GM23338 (cell line): Measurements from ENCODE around the gene TAS2R4. TPM values are rescaled to one million over a fixed set of nuclear protein-coding genes. Genes with fewer than 3 reads are reported as not detected.

Source experiments
- ATAC-seq: fragments of 200-7000 bp; cut with Tn5 transposase; 3 replicates; pipeline ENCODE4 v1.9.1; 2020
- DNase-seq: peaks from one replicate; pipeline ENCODE4 v3.0.0-alpha.2; 2015; ENCODE audit warnings: low spot score
- H2AFZ ChIP-seq: fragments of 200-600 bp; sonication (generic); 2 replicates; pipeline ENCODE4 v1.8.0; 2016; ENCODE audit warnings: antibody characterized with exemption, mild to moderate bottlenecking, moderate library complexity
- H3F3A ChIP-seq: fragments of 200-600 bp; sonication (generic); replicated peaks from 2 replicates; pipeline ENCODE4 v1.8.0; 2017; ENCODE audit warnings: antibody characterized with exemption, mixed run types, low read depth
- H3K27ac ChIP-seq: fragments of 200-600 bp; sonication (generic); 2 replicates; pipeline ENCODE4 v1.6.1; 2016; ENCODE audit warnings: low read depth
- H3K27me3 ChIP-seq: fragments of 200-600 bp; sonication (generic); 2 replicates; pipeline ENCODE4 v1.8.0; 2016; ENCODE audit warnings: mild to moderate bottlenecking, mixed run types, moderate library complexity; ENCODE audit not compliant: insufficient read depth
- H3K36me3 ChIP-seq: fragments of 200-600 bp; sonication (generic); 2 replicates; pipeline ENCODE4 v1.8.0; 2016; ENCODE audit warnings: mild to moderate bottlenecking; ENCODE audit not compliant: insufficient read depth
- H3K4me1 ChIP-seq: fragments of 200-600 bp; sonication (generic); 2 replicates; pipeline ENCODE4 v1.8.0; 2016; ENCODE audit warnings: mild to moderate bottlenecking, moderate library complexity; ENCODE audit not compliant: insufficient read depth
- H3K4me2 ChIP-seq: fragments of 200-600 bp; sonication (generic); 2 replicates; pipeline ENCODE4 v1.7.1; 2017; ENCODE audit warnings: mixed run types
- H3K4me3 ChIP-seq: fragments of 200-600 bp; sonication (generic); 2 replicates; pipeline ENCODE4 v1.6.1; 2016; ENCODE audit warnings: mixed run types
- H3K79me2 ChIP-seq: fragments of 200-600 bp; sonication (generic); replicated peaks from 2 replicates; pipeline ENCODE4 v1.8.0; 2017; ENCODE audit warnings: mild to moderate bottlenecking; ENCODE audit not compliant: insufficient read depth
- H3K9me2 ChIP-seq: fragments of 200-600 bp; sonication (generic); 2 replicates; pipeline ENCODE4 v1.8.0; 2017; ENCODE audit not compliant: insufficient read depth
- H4K20me1 ChIP-seq: fragments of 200-600 bp; sonication (generic); replicated peaks from 2 replicates; pipeline ENCODE4 v1.8.0; 2017; ENCODE audit warnings: mild to moderate bottlenecking; ENCODE audit not compliant: insufficient read depth
- H3K27ac Mint-ChIP-seq: 2 replicates; pipeline ENCODE4 v1.8.0; 2020; ENCODE audit warnings: inconsistent platforms, mild to moderate bottlenecking, moderate library complexity, mixed read lengths
- H3K27me3 Mint-ChIP-seq: 3 replicates; pipeline ENCODE4 v1.8.0; 2022; ENCODE audit warnings: low read depth, mild to moderate bottlenecking, moderate library complexity, mixed read lengths, inconsistent platforms; ENCODE audit not compliant: insufficient read depth, poor library complexity
- H3K36me3 Mint-ChIP-seq: 3 replicates; pipeline ENCODE4 v1.8.0; 2021; ENCODE audit warnings: low read depth, mild to moderate bottlenecking, inconsistent platforms, moderate library complexity, mixed read lengths
- H3K4me1 Mint-ChIP-seq: 3 replicates; pipeline ENCODE4 v1.8.0; 2020; ENCODE audit warnings: mild to moderate bottlenecking, inconsistent platforms, mixed read lengths
- H3K4me3 Mint-ChIP-seq: 3 replicates; pipeline ENCODE4 v1.8.0; 2021; ENCODE audit warnings: moderate library complexity, mild to moderate bottlenecking, inconsistent platforms, mixed read lengths
- H3K9me3 Mint-ChIP-seq: 3 replicates; pipeline ENCODE4 v1.8.0; 2020; ENCODE audit warnings: moderate library complexity, mild to moderate bottlenecking, inconsistent platforms, mixed read lengths
- CREB1 ChIP-seq: fragments of 250-450 bp; sonication (Bioruptor Pico); IDR thresholded peaks from 2 replicates; pipeline ENCODE4 v1.5.0; 2020; ENCODE audit warnings: low read depth, mild to moderate bottlenecking, moderate library complexity
- CTCF ChIP-seq, 2 experiments: fragments of 200-600 bp in 1 of 2; sonication (generic) in 1 of 2; conservative IDR thresholded peaks; 2 replicates each; pipeline versions ENCODE4 v1.5.1 to v1.6.1; 2016 to 2017; ENCODE audit warnings: antibody characterized with exemption in 2 of 2, low read depth in 2 of 2, mild to moderate bottlenecking in 2 of 2, moderate library complexity in 1 of 2
- ETS1 ChIP-seq: IDR thresholded peaks from 2 replicates; pipeline ENCODE4 v1.6.1; 2016; ENCODE audit warnings: antibody characterized with exemption
- EZH2 ChIP-seq: fragments of 200-600 bp; sonication (generic); IDR thresholded peaks from one replicate; pipeline ENCODE4 v1.8.0; 2017; ENCODE audit warnings: antibody characterized with exemption, mild to moderate bottlenecking, low read depth; ENCODE audit not compliant: unreplicated experiment
- EZH2phosphoT487 ChIP-seq: fragments of 200-600 bp; sonication (generic); IDR thresholded peaks from one replicate; pipeline ENCODE4 v1.8.1; 2018; ENCODE audit warnings: antibody characterized with exemption; ENCODE audit not compliant: unreplicated experiment
- JUNB ChIP-seq: IDR thresholded peaks from one replicate; pipeline ENCODE4 v1.6.1; 2016; ENCODE audit warnings: antibody characterized with exemption; ENCODE audit not compliant: unreplicated experiment
- NANOG ChIP-seq: IDR thresholded peaks from 2 replicates; pipeline ENCODE4 v1.6.1; 2016; ENCODE audit warnings: antibody characterized with exemption, borderline replicate concordance
- POLR2AphosphoS5 ChIP-seq: IDR thresholded peaks from 2 replicates; pipeline ENCODE4 v1.6.1; 2016; ENCODE audit warnings: antibody characterized with exemption, low read depth
- REST ChIP-seq: IDR thresholded peaks from one replicate; pipeline ENCODE4 v1.6.1; 2018; ENCODE audit warnings: antibody characterized with exemption; ENCODE audit not compliant: unreplicated experiment
- STAT1 ChIP-seq: IDR thresholded peaks from one replicate; pipeline ENCODE4 v1.6.1; 2016; ENCODE audit warnings: antibody characterized with exemption; ENCODE audit not compliant: unreplicated experiment
- ZNF114 ChIP-seq: fragments of 250-450 bp; sonication (Bioruptor Pico); IDR thresholded peaks from 2 replicates; pipeline ENCODE4 v1.5.0; 2020; ENCODE audit warnings: mild to moderate bottlenecking, moderate library complexity
- ZNF331 ChIP-seq: fragments of 250-450 bp; sonication (Bioruptor Pico); IDR thresholded peaks from 2 replicates; pipeline ENCODE4 v1.5.0; 2020; ENCODE audit warnings: low read depth, mild to moderate bottlenecking, moderate library complexity
- ZNF462 ChIP-seq: fragments of 250-450 bp; sonication (Bioruptor Pico); IDR thresholded peaks from 2 replicates; pipeline ENCODE4 v1.5.0; 2020; ENCODE audit warnings: mild to moderate bottlenecking, moderate library complexity
- long read RNA-seq: library from polyadenylated mRNA; unstranded; transcript quantifications from one replicate; pipeline ENCODE4 v2.0.0, GENCODE V29; 2020; ENCODE audit not compliant: unreplicated experiment
- polyA plus RNA-seq: library from polyadenylated mRNA; unstranded; fragments of >200 nt; fragmentation: Nextera tagmentation; extraction: Ambion mirVana; gene quantifications from 2 replicates; pipeline ENCODE4 v1.2.1, GENCODE V29; 2016
- total RNA-seq: library from RNA; depleted of rRNA; stranded (reverse); fragments of >200 nt; shearing (Covaris generic); gene quantifications from 2 replicates; pipeline ENCODE4 v1.2.3, GENCODE V29; 2014; rRNA removed

TAS2R4 gene
- total RNA-seq (3.3 and 4.2 TPM in 2 replicates), polyA plus RNA-seq (0.77 and 1.2 TPM in 2 replicates)
- long read RNA-seq = 0 reads

- no peak within 1 kb of the TSS for H3K27ac Mint-ChIP-seq
- ATAC-seq = no peak
- 0 out of 2 replicates have a peak, but pooled peaks cover 7% of the 10 kb centered on the region for H4K20me1 ChIP-seq
- no peaks in the 10 kb centered on the region for H3K4me1 ChIP-seq
- H3K9me2 ChIP-seq = 0 out of 2 replicates have a peak, but pooled peaks cover 6% of the 10 kb centered on the region
- H3K27me3 Mint-ChIP-seq = no peaks in the 10 kb centered on the region
- H3K27ac ChIP-seq = no peak within 1 kb of the TSS
- no peak within 1 kb of the TSS for H3K4me2 ChIP-seq
- H3K36me3 Mint-ChIP-seq = peaks cover 75% of the 10 kb centered on the region
- H3K4me3 ChIP-seq = no peak within 1 kb of the TSS
- no peak for DNase-seq
- no peaks in the 10 kb centered on the region for H3F3A ChIP-seq
- no peak within 1 kb of the TSS for H2AFZ ChIP-seq
- no peaks in the 10 kb centered on the region for H3K4me1 Mint-ChIP-seq
- peaks cover 45% of the 10 kb centered on the region for H3K9me3 Mint-ChIP-seq
- TF ChIP-seq REST (no peak), EZH2 (no peak), ZNF462 (no peak), ZNF331 (no peak), ZNF114 (CRISPR knock-in tag) (no peak), CREB1 (CRISPR knock-in tag) (no peak), POLR2AphosphoS5 (no peak), STAT1 (no peak), JUNB (no peak), EZH2phosphoT487 (no peak), CTCF (conservative IDR thresholded peaks at IDR 0.05; ENCODE audit: low read depth in 2 of 2) (no peak), NANOG (no peak), ETS1 (no peak)
- H3K27me3 ChIP-seq = no peaks in the 10 kb centered on the region
- H3K79me2 ChIP-seq = peaks cover 9% of the 10 kb centered on the region
- peaks cover 18% of the 10 kb centered on the region for H3K36me3 ChIP-seq
- no peak within 1 kb of the TSS for H3K4me3 Mint-ChIP-seq
These were observed at the start of gene TAS2R4 for GRCh38 chr7:141776374-141776773. TAS2R4 (plus strand) TSS chr7:141776674; CDS start chr7:141778489, 1,815 bp downstream.
